ENCODE results near the gene STEAP1B.
A peak's percentile ranks its signal among the peaks of the same experiment; 100 is the strongest.
"Not testable (repeated sequence)": the region's sequence is repeated elsewhere in the genome, so short reads cannot be mapped to it uniquely, and the experiment has no call there.

STEAP1B gene

DNA sequence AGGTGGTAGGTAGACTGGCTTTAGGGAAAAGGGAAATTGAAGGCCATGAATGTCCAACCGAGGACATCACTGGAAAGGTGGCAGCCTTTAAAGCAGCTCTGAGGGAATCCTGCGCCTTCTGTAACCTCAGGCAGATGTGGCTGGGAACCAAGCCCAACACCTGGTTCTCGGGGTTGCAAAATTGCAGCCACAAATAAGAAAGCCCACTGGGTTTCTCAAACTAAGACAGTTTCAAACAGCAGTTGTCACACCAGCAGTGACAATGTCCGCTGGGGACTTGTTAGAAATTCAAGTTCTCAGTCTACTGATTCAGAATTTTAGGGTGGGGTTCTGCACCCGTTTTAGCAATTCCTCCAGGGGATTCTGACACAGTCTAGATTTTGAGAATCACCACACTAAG is 42.7 kb upstream of the STEAP1B start:
- H3K4me3 ChIP-seq (ENCODE audit: low read length), result no peak overlapping the region
- no peak for DNase-seq (ENCODE audit: low read depth)
- TF ChIP-seq, protein P1, sequence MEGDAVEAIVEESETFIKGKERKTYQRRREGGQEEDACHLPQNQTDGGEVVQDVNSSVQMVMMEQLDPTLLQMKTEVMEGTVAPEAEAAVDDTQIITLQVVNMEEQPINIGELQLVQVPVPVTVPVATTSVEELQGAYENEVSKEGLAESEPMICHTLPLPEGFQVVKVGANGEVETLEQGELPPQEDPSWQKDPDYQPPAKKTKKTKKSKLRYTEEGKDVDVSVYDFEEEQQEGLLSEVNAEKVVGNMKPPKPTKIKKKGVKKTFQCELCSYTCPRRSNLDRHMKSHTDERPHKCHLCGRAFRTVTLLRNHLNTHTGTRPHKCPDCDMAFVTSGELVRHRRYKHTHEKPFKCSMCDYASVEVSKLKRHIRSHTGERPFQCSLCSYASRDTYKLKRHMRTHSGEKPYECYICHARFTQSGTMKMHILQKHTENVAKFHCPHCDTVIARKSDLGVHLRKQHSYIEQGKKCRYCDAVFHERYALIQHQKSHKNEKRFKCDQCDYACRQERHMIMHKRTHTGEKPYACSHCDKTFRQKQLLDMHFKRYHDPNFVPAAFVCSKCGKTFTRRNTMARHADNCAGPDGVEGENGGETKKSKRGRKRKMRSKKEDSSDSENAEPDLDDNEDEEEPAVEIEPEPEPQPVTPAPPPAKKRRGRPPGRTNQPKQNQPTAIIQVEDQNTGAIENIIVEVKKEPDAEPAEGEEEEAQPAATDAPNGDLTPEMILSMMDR (IDR thresholded peaks at IDR 0.05; ENCODE audit: insufficient read depth, low read depth, low read length, missing control alignments), result no peak

DNA sequence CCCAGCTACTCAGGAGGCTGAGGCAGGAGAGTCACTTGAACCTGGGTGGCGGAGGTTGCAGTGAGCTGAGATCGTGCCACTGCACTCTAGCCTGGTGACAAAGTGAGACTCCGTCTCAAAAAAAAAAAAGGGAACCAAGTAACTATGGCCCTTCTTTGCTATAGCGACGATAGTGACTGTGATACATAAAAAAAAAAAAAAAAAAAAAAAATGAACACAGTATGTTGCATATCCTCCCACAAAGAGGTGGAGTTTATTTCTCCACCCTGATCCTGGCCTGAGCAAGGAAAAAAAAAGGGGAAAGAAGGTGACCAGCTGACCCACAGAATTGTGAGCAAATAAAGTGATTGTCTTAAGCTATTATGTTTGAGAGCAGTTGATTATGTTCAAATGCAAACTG is 42.3 kb upstream of the STEAP1B start:
- H3K4me3 ChIP-seq (ENCODE audit: low read length), result no peak overlapping the region
- DNase-seq (ENCODE audit: low read depth), result no peak
- TF ChIP-seq, protein P1 (IDR thresholded peaks at IDR 0.05; ENCODE audit: insufficient read depth, low read depth, low read length, missing control alignments), result no peak

DNA sequence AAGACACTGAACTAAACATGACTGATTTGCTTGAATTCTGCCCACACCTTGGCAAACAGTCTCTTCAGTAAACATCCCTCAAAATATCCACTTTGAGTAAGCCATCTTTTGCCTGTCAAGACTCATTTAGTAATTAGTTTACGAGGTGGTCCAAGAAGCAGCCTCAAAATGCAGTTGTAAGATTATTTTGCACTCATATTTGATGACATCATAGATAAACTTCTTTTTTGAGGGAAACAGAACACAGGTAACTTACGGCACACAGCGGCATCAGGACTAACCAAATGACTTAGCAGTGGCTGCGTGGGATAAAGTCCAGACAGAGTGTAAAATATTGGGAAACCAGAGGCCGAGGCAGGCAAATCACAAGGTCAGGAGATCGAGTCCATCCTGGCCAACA is 41.8 kb upstream of the STEAP1B start:
- no peak overlapping the region for H3K4me3 ChIP-seq (ENCODE audit: low read length)
- no peak for DNase-seq (ENCODE audit: low read depth)
- TF ChIP-seq, protein P1 (IDR thresholded peaks at IDR 0.05; ENCODE audit: insufficient read depth, low read depth, low read length, missing control alignments), result no peak

DNA sequence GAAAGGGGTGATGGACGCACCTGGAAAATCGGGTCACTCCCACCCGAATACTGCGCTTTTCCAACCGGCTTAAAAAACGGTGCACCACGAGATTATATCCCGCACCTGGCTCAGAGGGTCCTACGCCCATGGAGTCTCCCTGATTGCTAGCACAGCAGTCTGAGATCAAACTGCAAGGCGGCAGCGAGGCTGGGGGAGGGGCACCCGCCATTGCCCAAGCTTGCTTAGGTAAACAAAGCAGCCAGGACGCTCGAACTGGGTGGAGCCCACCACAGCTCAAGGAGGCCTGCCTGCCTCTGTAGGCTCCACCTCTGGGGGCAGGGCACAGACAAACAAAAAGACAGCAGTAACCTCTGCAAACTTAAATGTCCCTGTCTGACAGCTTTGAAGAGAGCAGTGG is 28.5 kb upstream of the STEAP1B start:
- H3K4me3 ChIP-seq (ENCODE audit: low read length); DNase-seq (ENCODE audit: low read depth): not testable (repeated sequence)

DNA sequence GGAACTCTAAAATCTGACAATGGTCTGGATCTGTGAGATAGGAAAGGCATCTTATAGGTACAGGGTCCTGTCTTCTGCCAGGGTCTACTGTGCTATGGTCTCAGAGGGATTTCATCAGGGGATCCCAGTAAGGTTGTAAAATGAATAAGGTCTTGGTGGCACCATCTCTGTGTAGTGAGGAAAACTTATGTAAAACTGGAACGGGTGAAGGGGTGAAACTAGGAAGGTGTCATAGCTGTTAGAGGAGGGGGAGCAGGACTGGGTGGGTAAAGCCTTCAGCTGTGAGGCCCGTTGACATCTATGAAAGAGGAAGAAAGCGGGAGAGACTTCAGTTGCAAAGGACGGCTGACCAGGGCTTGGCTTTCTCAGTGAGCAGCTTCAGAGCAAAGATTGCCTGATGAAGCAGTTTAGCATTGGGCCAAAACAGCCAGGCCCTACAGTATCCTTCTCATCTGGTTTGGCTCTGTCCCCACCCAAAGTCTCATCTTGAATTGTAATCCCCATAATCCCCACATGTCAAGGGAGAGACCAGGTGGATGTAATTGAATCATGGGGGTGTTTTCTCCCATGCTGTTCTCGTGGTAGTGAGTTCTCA is 24.5 kb upstream of the STEAP1B start:
- H3K4me3 ChIP-seq (ENCODE audit: low read length); DNase-seq (ENCODE audit: low read depth): not testable (repeated sequence)

DNA sequence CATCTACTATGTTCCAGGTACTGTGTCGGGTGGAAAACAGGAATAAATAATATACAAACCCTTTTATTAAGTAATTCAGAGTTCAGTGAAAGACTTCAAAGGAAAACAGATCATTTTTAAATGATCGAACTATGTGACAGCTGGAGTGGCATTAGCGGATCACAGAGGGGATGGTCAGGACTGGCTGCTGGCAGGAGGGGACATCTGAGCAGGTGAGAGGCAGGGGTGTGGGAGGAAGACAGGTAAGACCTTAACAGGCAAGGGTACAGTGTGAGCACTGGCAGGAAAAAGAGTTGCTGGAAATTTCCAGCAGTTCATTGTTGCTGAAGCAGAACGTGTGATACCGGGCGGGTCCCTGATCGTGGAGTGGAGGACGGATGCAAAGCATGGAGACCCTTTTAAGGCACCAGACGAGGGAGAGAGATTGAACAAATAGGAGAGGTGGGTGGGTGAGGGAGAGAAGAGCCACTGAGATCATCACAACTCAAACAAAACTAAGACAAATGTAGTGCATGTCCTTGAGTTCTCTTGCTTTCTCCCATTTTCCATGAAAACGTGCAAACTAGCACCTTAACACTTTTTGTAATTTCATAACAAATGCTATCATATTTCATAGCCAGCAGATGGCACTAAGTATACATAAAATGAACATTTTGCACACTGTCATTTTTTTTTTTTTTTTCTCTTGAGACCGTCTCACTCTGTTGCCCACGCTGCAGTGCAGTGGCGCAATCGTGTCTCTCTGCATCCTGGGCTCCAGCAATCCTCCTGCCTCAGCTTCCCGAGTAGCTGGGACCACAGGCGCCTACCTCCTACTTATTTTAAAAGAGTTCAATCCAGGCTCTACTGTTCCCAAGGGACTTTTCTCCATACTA is 23.7 kb upstream of the STEAP1B start:
- H3K4me3 ChIP-seq (ENCODE audit: low read length), result not testable (repeated sequence)

DNA sequence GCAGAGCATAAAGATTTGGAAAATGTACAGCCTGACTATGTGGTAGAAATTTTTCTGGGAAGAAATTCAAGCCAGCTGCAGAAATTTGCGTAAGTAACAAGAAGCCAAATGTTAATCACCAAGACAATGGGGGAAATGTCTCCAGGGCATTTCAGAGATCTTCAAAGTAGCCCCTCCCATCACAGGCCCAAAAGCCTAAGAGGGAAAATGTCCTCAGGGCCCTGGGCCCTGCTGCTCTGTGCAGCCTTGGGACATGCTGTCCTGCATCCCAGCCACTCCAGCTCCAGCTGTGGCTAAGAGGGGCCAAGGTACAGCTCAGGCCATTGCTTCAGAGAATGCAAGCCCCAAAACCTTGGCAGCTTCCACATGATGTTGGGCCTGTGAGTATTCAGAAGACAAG is 19.6 kb upstream of the STEAP1B start:
- not testable (repeated sequence) for H3K4me3 ChIP-seq (ENCODE audit: low read length); DNase-seq (ENCODE audit: low read depth)

More for the DNA sequence above, 23.7 kb upstream of the STEAP1B start:
- peak; percentile 43 for DNase-seq (ENCODE audit: low read depth)

DNA sequence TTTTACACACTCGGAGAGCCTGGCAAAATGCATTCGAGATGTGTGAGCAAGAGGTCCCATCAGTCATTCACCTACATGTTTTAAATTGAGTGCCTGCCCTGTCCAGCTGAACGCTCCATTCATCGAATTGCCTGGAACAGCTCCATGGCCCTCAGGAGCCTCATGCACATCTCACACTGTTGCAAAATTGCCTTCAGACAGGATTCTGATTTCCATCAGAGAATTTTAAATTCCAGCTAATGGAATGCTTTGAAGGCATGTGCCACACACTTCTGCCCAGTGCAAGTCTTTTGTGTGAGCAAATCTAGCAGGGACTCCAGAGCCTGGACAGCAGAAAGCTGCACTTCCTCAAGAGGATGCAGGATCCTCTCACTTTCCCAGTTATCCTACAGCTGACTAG is 17.0 kb upstream of the STEAP1B start:
- H3K4me3 ChIP-seq (ENCODE audit: low read length); DNase-seq (ENCODE audit: low read depth): not testable (repeated sequence)

DNA sequence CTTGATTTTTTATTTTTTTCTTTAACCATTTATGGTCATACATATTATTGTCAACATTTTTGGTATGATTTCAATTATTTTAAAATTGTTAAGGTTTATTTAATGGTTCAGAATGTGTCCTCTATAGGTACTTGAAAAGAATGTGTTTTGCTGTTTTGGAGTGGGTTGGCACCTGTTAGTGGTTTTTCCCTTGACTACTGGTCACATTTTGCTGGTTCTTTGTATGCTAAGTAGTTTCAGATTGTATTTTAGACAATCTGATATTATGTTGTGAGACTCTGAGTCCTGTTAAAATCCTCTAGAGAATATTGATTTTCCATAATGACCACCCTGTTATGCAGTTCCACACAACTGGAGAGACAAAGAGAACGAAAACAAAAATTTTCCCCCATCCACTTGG is 15.0 kb upstream of the STEAP1B start:
- not testable (repeated sequence) for H3K4me3 ChIP-seq (ENCODE audit: low read length)

DNA sequence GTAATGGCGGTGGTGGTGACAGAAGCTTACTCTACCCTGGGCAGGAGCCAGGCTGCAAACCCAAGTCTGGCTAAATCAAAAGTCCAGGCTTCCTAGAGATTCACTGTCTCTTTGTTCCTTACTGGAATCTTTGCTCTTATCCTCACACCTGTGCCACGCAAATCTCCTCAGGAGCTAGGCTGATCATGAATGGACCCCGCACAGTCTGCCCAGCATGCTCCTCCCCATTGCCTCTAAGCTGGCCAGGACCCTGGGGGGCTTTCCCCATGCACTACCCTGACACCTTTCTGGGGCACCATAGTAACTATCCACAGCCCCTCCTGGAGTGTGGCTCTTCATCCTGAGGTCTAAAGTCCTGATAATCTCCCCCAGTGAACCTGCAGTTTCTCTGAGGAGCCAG is 7.3 kb upstream of the STEAP1B start:
- not testable (repeated sequence) for DNase-seq (ENCODE audit: low read depth); H3K4me3 ChIP-seq (ENCODE audit: low read length)

More for the DNA sequence above, 15.0 kb upstream of the STEAP1B start:
- DNase-seq (ENCODE audit: low read depth), result not testable (repeated sequence)

DNA sequence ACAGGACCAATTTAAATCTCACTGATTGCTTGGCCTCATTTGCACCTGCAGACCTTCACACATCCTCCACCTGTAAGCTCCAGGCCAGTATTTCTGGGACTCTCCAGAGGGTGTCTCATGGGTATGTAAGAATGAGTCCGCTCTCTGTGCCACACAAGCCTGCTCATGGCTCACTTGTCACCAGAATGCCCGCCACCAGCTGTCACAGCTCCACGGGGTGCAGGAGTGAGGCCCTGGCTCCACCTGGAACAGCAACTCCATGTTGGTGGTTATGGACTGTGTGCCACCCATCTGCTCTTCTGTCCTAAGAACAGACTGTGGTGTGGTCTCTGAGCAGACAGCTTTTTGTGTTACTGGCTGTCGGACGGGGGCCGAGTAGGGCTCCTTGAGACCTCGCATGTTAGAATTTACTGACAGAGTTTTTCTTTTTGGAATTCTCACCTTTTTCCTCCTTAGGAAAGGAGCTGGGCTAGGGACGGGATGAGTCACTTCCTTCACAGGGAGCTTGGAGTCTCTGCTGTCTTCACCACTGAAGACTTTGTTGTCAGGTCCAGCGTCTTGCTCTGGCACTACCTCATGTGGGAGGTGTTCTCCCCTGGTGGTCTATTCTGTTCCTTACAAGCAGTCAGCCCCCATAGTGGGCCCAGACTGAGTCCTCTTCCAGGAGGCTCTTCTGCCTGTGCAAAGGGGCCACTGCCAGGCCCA is 6.5 kb upstream of the STEAP1B start:
- not testable (repeated sequence) for DNase-seq (ENCODE audit: low read depth); H3K4me3 ChIP-seq (ENCODE audit: low read length)

DNA sequence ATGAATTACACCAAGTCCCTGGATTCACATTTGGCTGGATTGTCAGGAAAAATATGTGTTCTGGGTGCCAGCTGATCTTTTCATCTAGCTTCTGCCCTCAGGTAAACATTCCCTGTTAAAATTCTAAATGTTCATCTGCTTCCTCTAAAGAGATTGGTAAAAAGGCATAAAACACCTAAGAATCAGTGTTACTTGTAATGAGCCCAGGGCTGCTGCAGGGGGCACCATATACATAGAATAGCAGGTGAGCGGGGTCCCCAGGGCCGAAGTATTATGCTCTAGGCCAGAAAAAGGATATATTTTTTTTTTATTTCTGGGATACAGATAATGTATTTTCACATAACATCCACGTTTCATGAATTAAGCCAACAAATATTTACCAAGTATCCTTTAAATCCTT is 4.5 kb upstream of the STEAP1B start:
- DNase-seq (ENCODE audit: low read depth); H3K4me3 ChIP-seq (ENCODE audit: low read length): not testable (repeated sequence)

DNA sequence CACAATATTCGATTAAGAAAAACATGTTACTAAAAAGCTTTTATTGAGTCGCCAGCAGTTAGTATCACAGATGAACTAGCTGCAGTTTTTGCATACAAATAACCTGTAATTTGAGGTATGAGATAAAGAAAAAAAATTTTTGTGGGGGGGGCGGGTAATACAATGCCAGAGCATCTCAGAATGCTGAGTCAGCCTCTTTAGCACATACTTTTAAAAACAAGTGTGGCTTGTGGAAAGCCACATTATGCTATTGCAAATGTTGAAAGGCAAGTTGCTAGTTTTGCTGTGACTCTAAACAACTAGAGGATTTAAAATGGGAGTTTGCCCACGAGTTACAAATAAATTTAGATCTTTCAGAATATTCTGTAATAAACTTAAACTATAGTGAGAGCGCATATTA is 2.1 kb upstream of the STEAP1B start:
- not testable (repeated sequence) for DNase-seq (ENCODE audit: low read depth); H3K4me3 ChIP-seq (ENCODE audit: low read length)

Measured in epithelial cell of esophagus (primary cell).